Body of pancreas (tissue), 4 donors: ENCODE results near the gene AP3D1. TPM values are rescaled to one million over a fixed set of nuclear protein-coding genes. Genes with fewer than 3 reads are reported as not detected.

ENCODE experiments used
- ATAC-seq: fragments of 150-250 bp; one replicate; pipeline ENCODE4 v1.9.1; 2016
- DNase-seq, 4 donors: peaks; one replicate each; pipeline ENCODE4 v3.0.0-alpha.2; 2019
- H3K27ac ChIP-seq, 4 donors: fragments of 200-600 bp; sonication (generic); 1 replicate in 3 of 4; 2 replicates in 1 of 4; pipeline versions ENCODE4 v1.5.1 to v1.6.1; 2016 to 2019; ENCODE audit warnings: mild to moderate bottlenecking in 1 of 4, mixed read lengths in 1 of 4, moderate library complexity in 1 of 4
- H3K27me3 ChIP-seq, 2 donors: fragments of 200-600 bp; sonication (generic); one replicate each; pipeline ENCODE4 v1.6.0; 2016; ENCODE audit warnings: mild to moderate bottlenecking in 1 of 2
- H3K36me3 ChIP-seq, 2 donors: fragments of 200-600 bp; sonication (generic); replicated peaks in 1 of 2; 2 replicates each; pipeline ENCODE4 v1.5.1; 2016; ENCODE audit warnings: low read depth in 2 of 2; ENCODE audit not compliant: insufficient read depth in 1 of 2
- H3K4me1 ChIP-seq: fragments of 200-600 bp; sonication (generic); one replicate; pipeline ENCODE4 v1.6.0; 2016
- H3K4me3 ChIP-seq, 2 donors: fragments of 200-600 bp; sonication (generic); 1 replicate in 1 of 2; 2 replicates in 1 of 2; pipeline ENCODE4 v1.5.1; 2016 to 2019
- H3K9me3 ChIP-seq, 3 donors: fragments of 200-600 bp; sonication (generic); 1 replicate in 2 of 3; 2 replicates in 1 of 3; pipeline ENCODE4 v1.5.1; 2016
- POLR2A ChIP-seq, 3 donors: fragments of 450-650 bp; IDR thresholded peaks; one replicate each; pipeline ENCODE4 v1.6.1; 2016; ENCODE audit warnings: antibody characterized with exemption in 3 of 3, mild to moderate bottlenecking in 2 of 3
- WGBS, 2 donors: methylation state at CpG; one replicate each; pipeline ENCODE4 v1.1.5; 2017; 5-methylcytosine and 5-hydroxymethylcytosine counted together
- intact Hi-C: fragments of 100-400 bp; cut with DNase I; formaldehyde crosslinking; loops from one replicate; pipeline ENCODE4 v1.15.1; 2023
- total RNA-seq, 2 donors: library from RNA; depleted of rRNA; stranded (reverse); fragments of >200 nt; gene quantifications; one replicate each; pipeline ENCODE4 v1.1.0, GENCODE V29; 2016
- TF ChIP-seq, protein P1 (sequence below), 7 experiments: fragments of 450-650 bp in 4 of 7; fragments of 200-600 bp in 3 of 7; sonication (generic) in 3 of 7; IDR thresholded peaks; one replicate each; pipeline ENCODE4 v1.5.1; 2016 to 2019; ENCODE audit warnings: antibody characterized with exemption in 7 of 7

The AP3D1 gene
- total RNA-seq, 2 donors from 2014 or later = 77.0 to 124 TPM

DNA sequence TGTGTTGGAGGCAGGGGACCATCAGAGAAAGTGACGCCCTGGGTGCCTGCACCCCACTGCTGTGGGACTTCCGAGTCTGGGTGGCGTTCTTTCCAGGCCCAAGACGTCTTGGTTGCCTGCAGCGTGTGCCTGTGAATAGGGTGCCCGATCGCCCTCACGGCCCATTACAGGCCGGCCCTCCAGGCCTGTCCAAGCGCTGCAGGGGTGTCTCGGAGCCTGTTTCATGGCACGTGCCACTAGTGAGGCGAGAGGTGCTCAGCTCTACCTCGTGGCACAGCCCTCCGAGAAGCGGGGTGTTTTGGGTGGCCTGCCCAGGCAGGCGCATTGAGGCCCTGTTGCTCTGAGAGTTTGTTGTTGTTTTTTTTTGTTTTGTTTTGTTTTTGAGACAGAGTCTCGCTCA, 42.4 kb upstream of the AP3D1 start:
- Histone ChIP-seq H3K36me3 (peaks cover 6 to 20% of the 10 kb centered on the region in 2 donors), H3K9me3 (no peaks in the 10 kb centered on the region), H3K4me3 (no peak overlapping the region), H3K27me3 (no peaks in the 10 kb centered on the region), H3K27ac (no peak overlapping the region), H3K4me1 (no peaks in the 10 kb centered on the region)
- ATAC-seq (no peak), DNase-seq (no peak)
- 94% methylated on average over 7 to 17 of the region's 18 CpGs for WGBS, 2 donors
- intact Hi-C loops = no loop called here
- TF ChIP-seq, protein P1, sequence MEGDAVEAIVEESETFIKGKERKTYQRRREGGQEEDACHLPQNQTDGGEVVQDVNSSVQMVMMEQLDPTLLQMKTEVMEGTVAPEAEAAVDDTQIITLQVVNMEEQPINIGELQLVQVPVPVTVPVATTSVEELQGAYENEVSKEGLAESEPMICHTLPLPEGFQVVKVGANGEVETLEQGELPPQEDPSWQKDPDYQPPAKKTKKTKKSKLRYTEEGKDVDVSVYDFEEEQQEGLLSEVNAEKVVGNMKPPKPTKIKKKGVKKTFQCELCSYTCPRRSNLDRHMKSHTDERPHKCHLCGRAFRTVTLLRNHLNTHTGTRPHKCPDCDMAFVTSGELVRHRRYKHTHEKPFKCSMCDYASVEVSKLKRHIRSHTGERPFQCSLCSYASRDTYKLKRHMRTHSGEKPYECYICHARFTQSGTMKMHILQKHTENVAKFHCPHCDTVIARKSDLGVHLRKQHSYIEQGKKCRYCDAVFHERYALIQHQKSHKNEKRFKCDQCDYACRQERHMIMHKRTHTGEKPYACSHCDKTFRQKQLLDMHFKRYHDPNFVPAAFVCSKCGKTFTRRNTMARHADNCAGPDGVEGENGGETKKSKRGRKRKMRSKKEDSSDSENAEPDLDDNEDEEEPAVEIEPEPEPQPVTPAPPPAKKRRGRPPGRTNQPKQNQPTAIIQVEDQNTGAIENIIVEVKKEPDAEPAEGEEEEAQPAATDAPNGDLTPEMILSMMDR (IDR thresholded peaks at IDR 0.05) = no peak
- TF ChIP-seq POLR2A (IDR thresholded peaks at IDR 0.05) = no peak

DNA sequence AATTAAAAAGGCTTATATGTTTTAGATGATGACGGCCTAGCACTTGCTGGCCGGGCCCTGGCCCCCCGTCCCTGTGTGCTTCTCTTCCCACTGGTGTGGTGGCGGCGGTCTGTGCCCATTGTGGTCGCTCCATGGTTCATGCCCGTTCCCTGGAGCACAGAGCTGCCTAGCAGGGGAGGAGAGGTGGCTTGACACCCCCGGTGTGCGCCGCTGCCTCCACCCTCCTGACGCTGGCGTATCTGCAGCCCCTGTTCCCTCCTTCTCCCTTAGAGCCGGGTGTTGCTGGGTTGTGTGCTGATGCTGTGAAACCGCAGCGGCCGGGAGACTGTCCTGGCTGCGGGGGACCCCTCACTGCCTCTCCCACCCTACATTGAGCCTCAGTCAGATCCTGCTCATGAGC, 41.5 kb upstream of the AP3D1 start:
- DNase-seq = no peak
- H3K27me3 ChIP-seq = no peaks in the 10 kb centered on the region
- intact Hi-C loops = no loop called here

DNA sequence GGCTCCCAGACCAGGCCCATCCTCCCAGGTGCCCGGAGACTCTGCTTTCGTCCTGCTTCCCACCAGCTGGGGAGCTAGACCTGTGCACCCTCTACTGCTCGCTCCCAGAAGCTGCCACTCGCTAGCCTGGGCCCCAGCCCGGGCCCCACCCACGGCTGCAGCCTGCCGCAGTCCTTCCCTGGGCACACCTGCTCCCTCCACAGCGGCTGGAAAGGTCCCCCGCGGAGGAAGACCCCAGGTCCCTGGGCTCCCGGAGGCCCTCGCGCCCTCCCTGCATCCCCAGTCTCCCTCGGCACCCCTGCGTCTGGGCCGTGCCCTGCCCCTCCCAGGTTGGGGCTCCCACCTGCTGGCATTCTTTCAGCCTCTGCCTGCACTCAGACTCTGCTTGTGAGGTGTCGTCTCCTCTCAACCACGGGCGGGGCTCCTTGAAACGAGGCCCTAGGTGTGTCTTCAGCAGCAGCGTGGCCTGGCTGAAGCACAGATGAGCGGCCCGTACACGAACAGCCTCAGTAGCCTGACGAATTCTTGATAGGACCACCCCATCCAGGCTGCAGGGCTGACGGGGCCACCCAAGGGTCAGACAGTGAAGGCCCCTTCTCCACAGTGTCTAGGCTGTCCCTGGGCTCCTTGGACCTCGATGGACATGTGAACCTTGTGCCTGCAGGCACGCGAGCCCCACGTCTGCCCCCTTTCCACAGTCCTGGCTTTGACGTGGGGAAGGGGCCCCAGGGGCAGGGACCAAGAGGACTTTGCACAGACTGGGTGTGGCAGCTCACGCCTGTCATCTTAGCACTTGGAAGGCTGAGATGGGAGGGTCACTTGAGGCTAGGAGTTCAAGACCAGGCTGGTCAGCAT, 40.3 kb upstream of the AP3D1 start:
- Histone ChIP-seq H3K4me1 (peaks cover 5% of the 10 kb centered on the region), H3K36me3 (peaks cover 6 to 26% of the 10 kb centered on the region in 2 donors), H3K9me3 (no peaks in the 10 kb centered on the region), H3K27ac (no peak overlapping the region), H3K27me3 (no peaks in the 10 kb centered on the region), H3K4me3 (no peak overlapping the region)
- no peak for DNase-seq
- no peak for TF ChIP-seq POLR2A (IDR thresholded peaks at IDR 0.05)
- TF ChIP-seq, protein P1 (IDR thresholded peaks at IDR 0.05) = no peak
- no peak for ATAC-seq
- intact Hi-C loops = no loop called here
- WGBS, 2 donors = 82 to 88% methylated on average over 5 to 32 of the region's 32 CpGs

More for the DNA sequence above, 41.5 kb upstream of the AP3D1 start:
- no peak for TF ChIP-seq POLR2A (IDR thresholded peaks at IDR 0.05)
- TF ChIP-seq, protein P1 (IDR thresholded peaks at IDR 0.05) = no peak
- 96 to 100% methylated on average over 13 to 17 of the region's 17 CpGs for WGBS, 2 donors
- Histone ChIP-seq H3K4me3 (no peak overlapping the region), H3K9me3 (no peaks in the 10 kb centered on the region), H3K36me3 (peaks cover 6 to 20% of the 10 kb centered on the region in 2 donors), H3K4me1 (no peaks in the 10 kb centered on the region), H3K27ac (no peak overlapping the region)
- ATAC-seq = no peak

DNA sequence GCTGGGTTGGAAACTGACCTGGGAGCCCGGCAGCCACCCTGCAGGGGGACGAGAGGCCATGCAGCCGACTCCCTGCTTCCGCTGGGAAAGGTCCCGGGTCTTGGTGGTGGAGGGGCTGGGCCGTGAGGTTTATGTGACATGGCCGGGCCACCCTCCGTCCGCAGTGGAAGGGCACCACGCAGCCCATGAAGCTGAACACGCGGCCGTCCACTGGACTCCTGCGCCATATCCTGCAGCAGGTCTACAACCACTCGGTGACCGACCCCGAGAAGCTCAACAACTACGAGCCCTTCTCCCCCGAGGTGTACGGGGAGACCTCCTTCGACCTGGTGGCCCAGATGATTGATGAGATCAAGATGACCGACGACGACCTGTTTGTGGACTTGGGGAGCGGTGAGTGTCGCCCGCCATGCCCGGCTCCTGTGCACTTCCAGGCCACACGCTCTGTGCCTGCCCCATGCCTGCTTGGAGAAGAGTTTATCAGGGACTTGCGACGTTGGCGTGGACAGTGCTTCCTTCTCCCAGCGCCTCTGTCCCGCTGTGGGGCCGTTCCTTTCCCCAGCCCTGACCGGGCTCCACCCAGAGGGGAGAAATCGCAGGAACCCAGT, 39.6 kb upstream of the AP3D1 start:
- Histone ChIP-seq H3K9me3 (no peaks in the 10 kb centered on the region), H3K36me3 (peaks cover 6 to 29% of the 10 kb centered on the region in 2 donors), H3K27ac (no peak overlapping the region), H3K27me3 (no peaks in the 10 kb centered on the region), H3K4me1 (peaks cover 10% of the 10 kb centered on the region), H3K4me3 (no peak overlapping the region)
- no peak for TF ChIP-seq POLR2A (IDR thresholded peaks at IDR 0.05)
- TF ChIP-seq, protein P1 (IDR thresholded peaks at IDR 0.05) = no peak
- 89 to 92% methylated on average over 22 to 36 of the region's 37 CpGs for WGBS, 2 donors
- intact Hi-C loops = no loop called here
- no peak for DNase-seq
- ATAC-seq = no peak
